K562 (cell line): Measurements from ENCODE around the gene UNC5C. TPM values are rescaled to one million over a fixed set of nuclear protein-coding genes. Genes with fewer than 3 reads are reported as not detected.

Experiments
- FUS ChIP-seq: fragments of 200-400 bp; formaldehyde crosslinking; optimal IDR thresholded peaks from 2 replicates; pipeline ENCODE3; 2017; ENCODE audit warnings: low read depth, low read length
- SMAD4 ChIP-seq: fragments of 250-450 bp; sonication (Bioruptor Pico); conservative IDR thresholded peaks from 2 replicates; pipeline ENCODE4 v1.8.0; 2021; ENCODE audit warnings: inconsistent platforms, mild to moderate bottlenecking, moderate library complexity
- ZNF384 ChIP-seq: IDR thresholded peaks from 2 replicates; pipeline ENCODE4 v1.6.1; 2012; ENCODE audit warnings: low read depth, low read length, improper control_type of control experiment
- ZSCAN32 ChIP-seq: fragments of 450-650 bp; formaldehyde crosslinking; IDR thresholded peaks from 2 replicates; pipeline ENCODE4 v1.4.0; 2020; ENCODE audit warnings: mild to moderate bottlenecking, moderate library complexity
- polyA plus RNA-seq, 8 experiments: library from polyadenylated mRNA; depleted of rRNA in 4 of 8; stranded (reverse) in 5 of 8; unstranded in 3 of 8; fragments of >200 nt; fragmentation: Nextera tagmentation in 2 of 8; fragmentation: Illumina TruSeq in 1 of 8; extraction: Ambion mirVana in 2 of 8; extraction: Trizol in 1 of 8; gene quantifications; 2 replicates each; pipeline versions ENCODE4 v1.2.1 to v1.2.3, GENCODE V29; 2011 to 2014; ENCODE audit warnings: inconsistent platforms in 1 of 8, missing spikeins in 1 of 8
- total RNA-seq, 7 experiments: library from RNA; depleted of rRNA in 6 of 7; stranded (reverse); fragments of >200 nt in 6 of 7; fragmentation: Illumina TruSeq in 2 of 7; extraction: Trizol in 2 of 7; gene quantifications; 2 replicates each; pipeline versions ENCODE4 v1.2.1 to v1.2.3, GENCODE V29; 2011 to 2021; ENCODE audit warnings: low replicate concordance in 1 of 7
- TF ChIP-seq, protein P1 (sequence below): fragments of 450-650 bp; IDR thresholded peaks from 2 replicates; pipeline ENCODE4 v1.6.1; 2017; ENCODE audit warnings: antibody characterized with exemption, mild to moderate bottlenecking
- TF ChIP-seq, protein P2 (sequence below): fragments of 250-450 bp; sonication (Bioruptor Pico); IDR thresholded peaks from 2 replicates; pipeline ENCODE4 v1.5.0; 2021; ENCODE audit warnings: mild to moderate bottlenecking, moderate library complexity

Gene UNC5C
- total and polyA plus RNA-seq, 9 of the 15 experiments (the other 6 are each of a cell fraction or from before 2014, with no cell fraction given), result under 0.01 to 0.10 (median 0.03) TPM; not detected in 1

DNA sequence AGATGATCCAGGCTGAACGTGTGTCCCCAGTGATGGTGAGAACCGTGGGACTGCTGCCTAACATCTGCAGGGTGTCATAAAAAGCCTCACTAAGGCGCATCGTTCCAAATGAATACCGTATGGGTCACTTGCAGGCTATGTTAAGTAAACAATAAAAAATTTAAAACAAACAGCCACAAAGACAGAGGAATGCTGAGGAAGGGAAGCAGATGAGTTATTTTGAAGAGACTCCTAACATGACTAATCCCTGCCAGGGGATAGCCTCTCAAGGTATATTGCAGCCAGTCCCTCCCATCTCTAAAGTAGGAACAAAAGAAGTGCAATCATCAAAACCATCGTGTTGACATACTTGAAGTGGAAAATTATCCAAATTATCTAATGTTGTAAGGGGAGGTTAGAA, 83.8 kb downstream of the UNC5C start (continued):
- TF ChIP-seq, protein P1, sequence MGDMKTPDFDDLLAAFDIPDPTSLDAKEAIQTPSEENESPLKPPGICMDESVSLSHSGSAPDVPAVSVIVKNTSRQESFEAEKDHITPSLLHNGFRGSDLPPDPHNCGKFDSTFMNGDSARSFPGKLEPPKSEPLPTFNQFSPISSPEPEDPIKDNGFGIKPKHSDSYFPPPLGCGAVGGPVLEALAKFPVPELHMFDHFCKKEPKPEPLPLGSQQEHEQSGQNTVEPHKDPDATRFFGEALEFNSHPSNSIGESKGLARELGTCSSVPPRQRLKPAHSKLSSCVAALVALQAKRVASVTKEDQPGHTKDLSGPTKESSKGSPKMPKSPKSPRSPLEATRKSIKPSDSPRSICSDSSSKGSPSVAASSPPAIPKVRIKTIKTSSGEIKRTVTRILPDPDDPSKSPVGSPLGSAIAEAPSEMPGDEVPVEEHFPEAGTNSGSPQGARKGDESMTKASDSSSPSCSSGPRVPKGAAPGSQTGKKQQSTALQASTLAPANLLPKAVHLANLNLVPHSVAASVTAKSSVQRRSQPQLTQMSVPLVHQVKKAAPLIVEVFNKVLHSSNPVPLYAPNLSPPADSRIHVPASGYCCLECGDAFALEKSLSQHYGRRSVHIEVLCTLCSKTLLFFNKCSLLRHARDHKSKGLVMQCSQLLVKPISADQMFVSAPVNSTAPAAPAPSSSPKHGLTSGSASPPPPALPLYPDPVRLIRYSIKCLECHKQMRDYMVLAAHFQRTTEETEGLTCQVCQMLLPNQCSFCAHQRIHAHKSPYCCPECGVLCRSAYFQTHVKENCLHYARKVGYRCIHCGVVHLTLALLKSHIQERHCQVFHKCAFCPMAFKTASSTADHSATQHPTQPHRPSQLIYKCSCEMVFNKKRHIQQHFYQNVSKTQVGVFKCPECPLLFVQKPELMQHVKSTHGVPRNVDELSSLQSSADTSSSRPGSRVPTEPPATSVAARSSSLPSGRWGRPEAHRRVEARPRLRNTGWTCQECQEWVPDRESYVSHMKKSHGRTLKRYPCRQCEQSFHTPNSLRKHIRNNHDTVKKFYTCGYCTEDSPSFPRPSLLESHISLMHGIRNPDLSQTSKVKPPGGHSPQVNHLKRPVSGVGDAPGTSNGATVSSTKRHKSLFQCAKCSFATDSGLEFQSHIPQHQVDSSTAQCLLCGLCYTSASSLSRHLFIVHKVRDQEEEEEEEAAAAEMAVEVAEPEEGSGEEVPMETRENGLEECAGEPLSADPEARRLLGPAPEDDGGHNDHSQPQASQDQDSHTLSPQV, result no peak
- TF ChIP-seq ZSCAN32 (no peak), FUS (no peak), ZNF384 (no peak), SMAD4 (CRISPR knock-in tag) (no peak)
- TF ChIP-seq, protein P2, sequence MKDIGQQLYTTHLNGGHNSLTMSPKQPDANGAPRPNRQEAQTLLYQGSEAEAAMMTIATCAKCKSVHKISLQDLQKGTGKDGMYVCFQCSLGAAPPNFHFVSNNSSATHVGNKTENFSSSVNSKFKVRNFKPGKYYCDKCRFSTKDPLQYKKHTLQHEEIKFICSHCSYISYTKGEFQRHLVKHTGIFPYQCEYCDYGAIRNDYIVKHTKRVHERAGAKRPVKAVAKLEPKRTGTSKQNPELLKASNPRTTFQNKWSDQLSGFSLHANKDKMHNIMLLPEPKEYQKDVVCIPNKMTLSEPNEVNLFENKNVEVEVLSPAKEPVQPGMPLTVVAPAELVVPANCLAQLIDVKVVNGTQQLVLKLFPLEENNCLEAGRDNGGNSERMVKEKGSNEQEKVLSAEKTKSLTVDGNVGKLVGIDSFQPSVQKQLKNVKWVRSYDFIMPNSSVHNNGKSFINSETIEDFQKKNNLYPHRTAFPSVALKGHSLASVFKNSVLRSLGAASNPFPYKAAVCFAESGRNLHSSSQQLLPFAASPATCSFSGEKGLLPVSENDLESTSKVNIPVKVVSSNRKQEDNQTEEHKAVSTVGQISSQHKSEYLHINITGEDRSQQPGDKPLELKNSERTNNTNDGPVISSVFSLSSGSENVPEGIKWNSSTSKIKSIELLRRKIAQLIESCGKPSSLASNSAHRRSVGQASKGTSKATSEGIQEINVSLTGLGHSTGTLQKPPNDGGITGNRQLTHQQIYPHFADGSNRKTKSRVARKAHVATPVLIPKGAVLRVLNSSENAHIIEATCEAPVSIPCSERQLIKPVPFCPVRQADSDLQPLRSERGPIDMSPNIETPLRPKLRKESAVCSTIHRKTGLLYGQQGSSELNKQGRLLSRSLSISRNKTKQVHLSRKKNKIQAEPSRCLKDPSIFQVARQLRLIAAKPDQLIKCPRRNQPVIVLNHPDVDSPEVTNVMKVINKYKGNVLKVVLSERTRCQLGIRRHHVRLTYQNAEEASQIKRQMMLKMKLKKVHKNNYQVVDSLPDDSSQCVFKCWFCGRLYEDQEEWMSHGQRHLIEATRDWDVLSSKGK (CRISPR knock-in tag), result no peak
- TF ChIP-seq, all 486 proteins: peak for 0
